GM12864 (cell line): ENCODE data around the gene CNTF.

Experiments used
- DNase-seq: peaks from one replicate; pipeline ENCODE4 v3.0.0-alpha.2; 2011; ENCODE audit warnings: low read depth
- H3K4me3 ChIP-seq: 2 replicates; pipeline ENCODE4 v1.5.1; 2011; ENCODE audit warnings: mild to moderate bottlenecking, low read depth, low read length, control low read depth
- TF ChIP-seq, protein P1 (sequence below): IDR thresholded peaks from 2 replicates; pipeline ENCODE4 v1.5.1; 2011; ENCODE audit warnings: low read depth, mild to moderate bottlenecking, moderate library complexity, low read length, control low read depth, inconsistent platforms; ENCODE audit errors: missing control alignments

The CNTF gene

DNA sequence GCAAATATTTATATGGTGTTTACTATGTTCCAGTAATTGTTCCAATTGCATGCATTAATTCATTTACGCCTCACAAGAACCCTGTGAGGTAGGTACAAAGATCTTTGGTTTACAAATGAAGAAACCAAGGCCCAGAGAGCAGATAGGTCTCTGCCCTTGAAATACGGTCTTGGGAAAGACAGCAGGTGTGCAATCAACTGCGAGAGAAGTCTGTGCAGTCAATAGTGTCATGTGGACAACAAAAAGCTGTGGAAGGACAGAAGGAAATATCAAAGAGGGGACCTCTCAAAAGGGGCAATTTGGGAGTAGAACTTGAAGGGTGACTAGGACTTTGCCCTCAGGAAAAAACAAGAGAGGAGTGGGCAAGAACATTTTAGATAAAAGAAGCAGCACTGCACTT lies 8.9 kb downstream of the CNTF start:
- H3K4me3 ChIP-seq: no peak overlapping the region
- DNase-seq: no peak
- TF ChIP-seq, protein P1, sequence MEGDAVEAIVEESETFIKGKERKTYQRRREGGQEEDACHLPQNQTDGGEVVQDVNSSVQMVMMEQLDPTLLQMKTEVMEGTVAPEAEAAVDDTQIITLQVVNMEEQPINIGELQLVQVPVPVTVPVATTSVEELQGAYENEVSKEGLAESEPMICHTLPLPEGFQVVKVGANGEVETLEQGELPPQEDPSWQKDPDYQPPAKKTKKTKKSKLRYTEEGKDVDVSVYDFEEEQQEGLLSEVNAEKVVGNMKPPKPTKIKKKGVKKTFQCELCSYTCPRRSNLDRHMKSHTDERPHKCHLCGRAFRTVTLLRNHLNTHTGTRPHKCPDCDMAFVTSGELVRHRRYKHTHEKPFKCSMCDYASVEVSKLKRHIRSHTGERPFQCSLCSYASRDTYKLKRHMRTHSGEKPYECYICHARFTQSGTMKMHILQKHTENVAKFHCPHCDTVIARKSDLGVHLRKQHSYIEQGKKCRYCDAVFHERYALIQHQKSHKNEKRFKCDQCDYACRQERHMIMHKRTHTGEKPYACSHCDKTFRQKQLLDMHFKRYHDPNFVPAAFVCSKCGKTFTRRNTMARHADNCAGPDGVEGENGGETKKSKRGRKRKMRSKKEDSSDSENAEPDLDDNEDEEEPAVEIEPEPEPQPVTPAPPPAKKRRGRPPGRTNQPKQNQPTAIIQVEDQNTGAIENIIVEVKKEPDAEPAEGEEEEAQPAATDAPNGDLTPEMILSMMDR: no peak

DNA sequence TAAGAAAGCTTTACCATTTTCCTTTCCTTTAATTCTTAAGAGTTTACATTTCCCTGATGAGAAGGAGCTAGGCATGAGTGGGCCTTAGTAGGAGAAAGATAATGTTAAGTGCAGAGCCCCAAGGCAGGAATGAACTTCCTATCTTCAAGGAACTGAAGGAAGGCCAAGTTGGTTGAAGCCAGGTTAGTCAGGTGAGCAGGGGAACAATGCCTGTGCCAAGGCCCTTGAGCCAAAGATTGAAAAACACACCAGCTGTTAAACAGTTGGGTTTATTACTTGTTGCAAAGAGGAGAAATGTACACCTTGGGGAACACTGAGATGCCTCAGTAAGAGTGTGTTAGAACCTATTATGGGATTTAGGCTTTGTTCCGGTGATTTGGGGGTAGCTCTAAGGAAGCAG lies 10.0 kb downstream of the CNTF start:
- TF ChIP-seq, protein P1: no peak
- no peak for DNase-seq
- no peak overlapping the region for H3K4me3 ChIP-seq

DNA sequence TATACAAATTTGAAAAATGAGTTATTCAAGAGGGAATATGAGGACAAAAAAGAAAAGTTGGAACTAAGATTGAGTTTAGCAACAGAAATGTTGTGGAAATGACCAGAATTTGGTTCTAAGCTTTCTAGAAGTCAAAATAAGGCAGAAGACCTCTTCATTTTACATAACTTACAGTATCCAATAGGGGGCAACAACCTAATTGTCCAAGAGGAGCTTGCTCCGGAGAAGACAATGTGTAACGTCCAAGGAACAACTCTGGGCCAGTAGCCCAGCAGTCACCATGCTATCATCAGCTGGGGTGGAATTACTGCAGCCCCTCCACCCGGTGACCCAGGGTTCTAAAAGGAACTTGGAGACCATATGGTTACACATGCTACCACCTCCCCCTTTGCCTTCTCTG lies 14.1 kb downstream of the CNTF start:
- DNase-seq: no peak
- TF ChIP-seq, protein P1: peak; percentile 24
- no peak overlapping the region for H3K4me3 ChIP-seq

DNA sequence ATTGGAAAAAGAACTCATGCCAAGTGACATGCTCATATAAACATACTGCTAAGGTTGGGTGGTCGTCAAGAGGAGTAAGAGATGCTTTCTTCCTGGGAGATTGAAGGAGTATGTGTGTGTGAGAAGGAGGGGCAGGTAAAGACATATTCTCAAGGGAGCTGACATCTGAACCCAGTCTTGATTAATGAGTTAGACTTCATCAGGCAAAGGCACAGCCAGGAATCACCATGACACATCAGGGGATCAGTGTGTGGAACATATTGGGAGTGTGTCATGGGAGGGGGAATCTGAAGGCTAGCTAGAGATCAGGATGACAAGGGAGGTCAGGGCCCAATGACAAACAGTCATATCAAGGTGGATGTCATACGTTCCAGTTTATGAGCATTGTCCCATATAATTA lies 14.9 kb downstream of the CNTF start:
- DNase-seq: no peak
- no peak overlapping the region for H3K4me3 ChIP-seq
- TF ChIP-seq, protein P1: no peak

DNA sequence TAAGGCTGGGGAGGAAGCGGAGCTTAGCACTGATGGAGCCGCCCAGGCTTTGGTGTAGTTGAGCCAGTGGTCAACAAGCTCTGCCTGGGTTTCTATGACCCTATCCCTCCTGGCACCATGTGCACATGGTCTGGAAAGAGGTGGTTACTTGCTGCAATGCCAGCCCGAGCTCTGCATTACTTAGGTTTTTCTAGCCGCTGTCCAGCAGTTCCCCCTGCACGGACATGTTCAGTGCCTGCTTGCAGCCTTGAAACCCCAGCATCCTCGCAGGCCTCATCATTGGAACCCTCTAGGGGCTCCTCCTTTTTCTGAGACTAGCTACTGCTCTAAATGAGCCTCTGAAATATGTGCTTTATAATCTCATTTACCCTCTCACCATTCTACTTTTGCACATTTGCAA lies 16.6 kb downstream of the CNTF start:
- TF ChIP-seq, protein P1: no peak
- H3K4me3 ChIP-seq: no peak overlapping the region
- DNase-seq: no peak

DNA sequence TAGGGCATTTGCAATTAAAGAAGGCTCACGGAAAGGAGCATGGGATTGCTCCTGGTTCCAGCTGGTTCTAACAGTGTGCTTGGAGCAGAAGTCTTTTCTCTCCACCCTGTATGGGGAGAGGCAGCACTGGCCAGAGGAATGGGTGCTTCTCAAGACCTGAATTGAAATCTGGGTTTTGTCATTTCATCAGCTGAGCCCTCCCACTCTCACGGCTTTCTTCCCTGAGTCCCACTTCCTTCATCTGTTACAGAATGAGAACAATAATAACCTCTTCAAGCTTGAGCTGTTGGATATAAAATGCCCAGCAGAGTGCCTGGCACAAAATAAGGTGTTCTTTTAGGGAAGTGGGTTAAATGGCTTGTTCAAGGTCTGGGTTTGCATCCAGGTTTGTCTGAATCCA lies 17.2 kb downstream of the CNTF start:
- DNase-seq: no peak
- no peak overlapping the region for H3K4me3 ChIP-seq
- TF ChIP-seq, protein P1: no peak

DNA sequence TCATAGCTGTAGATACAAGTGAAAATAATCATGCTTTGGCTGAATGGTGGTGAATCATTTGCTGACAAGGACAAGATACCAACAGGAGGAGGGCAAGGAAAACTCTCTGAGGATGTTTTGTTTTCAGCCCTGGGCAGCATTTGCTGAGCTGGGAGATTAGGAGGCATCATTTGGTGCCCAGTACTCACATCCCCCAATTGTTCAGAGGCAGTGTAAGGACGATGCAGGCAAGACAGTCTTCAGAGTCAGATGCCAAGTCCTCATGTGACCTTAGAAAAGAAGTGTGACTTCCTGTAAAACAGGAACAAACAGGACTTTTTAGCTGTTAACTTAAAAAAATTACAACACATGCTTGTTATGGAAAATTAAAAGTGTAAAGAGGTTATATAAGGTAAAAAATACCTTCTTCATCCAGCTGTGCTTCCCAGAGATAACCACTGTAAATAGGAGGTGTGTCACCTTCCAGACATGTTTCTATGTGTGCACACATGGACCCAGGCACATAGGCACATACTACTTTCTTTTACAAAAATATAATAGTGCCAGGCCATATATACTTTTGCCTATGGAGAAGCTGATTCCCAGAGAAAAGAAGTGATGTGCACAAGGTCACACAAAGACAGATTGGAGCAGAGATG lies 18.0 kb downstream of the CNTF start:
- H3K4me3 ChIP-seq: no peak overlapping the region
- no peak for DNase-seq
- TF ChIP-seq, protein P1: no peak
